Liver (tissue), 9 donors: ENCODE results near the gene AKR7A2. TPM values are rescaled to one million over a fixed set of nuclear protein-coding genes. Genes with fewer than 3 reads are reported as not detected.

Source experiments
- DNase-seq: peaks from one replicate; pipeline ENCODE4 v3.0.0-alpha.2; 2017; ENCODE audit warnings: low spot score
- H3K27ac ChIP-seq, 2 donors: one replicate each; pipeline ENCODE4 v1.7.0; 2013; ENCODE audit warnings: inconsistent platforms in 2 of 2, low read length in 2 of 2, control low read depth in 1 of 2, low read depth in 1 of 2, mild to moderate bottlenecking in 1 of 2
- H3K27me3 ChIP-seq, 4 donors: one replicate each; pipeline versions ENCODE4 v1.6.1 to v1.7.0; 2013; ENCODE audit warnings: low read length in 3 of 4, inconsistent platforms in 1 of 4, mild to moderate bottlenecking in 1 of 4, moderate library complexity in 1 of 4; ENCODE audit not compliant: control insufficient read depth in 4 of 4, insufficient read depth in 4 of 4
- H3K36me3 ChIP-seq, 4 donors: one replicate each; pipeline versions ENCODE4 v1.6.1 to v1.7.0; 2013; ENCODE audit warnings: low read length in 3 of 4, mild to moderate bottlenecking in 3 of 4, low read depth in 1 of 4, moderate library complexity in 1 of 4; ENCODE audit not compliant: control insufficient read depth in 4 of 4, insufficient read depth in 3 of 4
- H3K4me1 ChIP-seq, 4 donors: one replicate each; pipeline versions ENCODE4 v1.6.1 to v1.7.0; 2013; ENCODE audit warnings: low read length in 3 of 4, mild to moderate bottlenecking in 3 of 4, moderate library complexity in 1 of 4; ENCODE audit not compliant: control insufficient read depth in 4 of 4, insufficient read depth in 4 of 4
- H3K4me3 ChIP-seq, 3 donors: one replicate each; pipeline versions ENCODE4 v1.6.1 to v1.7.0; 2013; ENCODE audit warnings: low read length in 3 of 3, control low read depth in 1 of 3, low read depth in 1 of 3, mild to moderate bottlenecking in 1 of 3
- H3K9ac ChIP-seq, 2 donors: one replicate each; pipeline ENCODE4 v1.7.0; 2013; ENCODE audit warnings: low read length in 2 of 2, mild to moderate bottlenecking in 2 of 2, moderate library complexity in 2 of 2, control low read depth in 1 of 2, low read depth in 1 of 2
- H3K9me3 ChIP-seq, 4 donors: one replicate each; pipeline versions ENCODE4 v1.6.1 to v1.7.0; 2013; ENCODE audit warnings: low read length in 3 of 4; ENCODE audit not compliant: control insufficient read depth in 4 of 4
- ATF3 ChIP-seq: IDR thresholded peaks from 2 replicates; pipeline ENCODE4 v1.6.1; 2016; ENCODE audit warnings: antibody characterized with exemption
- CTCF ChIP-seq: fragments of 150-350 bp; IDR thresholded peaks from 2 replicates; pipeline ENCODE4 v1.5.1; 2017; ENCODE audit warnings: improper control_type of control experiment, low read depth, low read length; ENCODE audit not compliant: missing input control
- EGR1 ChIP-seq, 2 donors: IDR thresholded peaks; 2 replicates each; pipeline ENCODE4 v1.6.1; 2016 to 2018; ENCODE audit warnings: antibody characterized with exemption in 2 of 2, low read depth in 2 of 2
- FOXA1 ChIP-seq: IDR thresholded peaks from 2 replicates; pipeline ENCODE4 v1.6.1; 2016; ENCODE audit warnings: antibody characterized with exemption
- FOXA2 ChIP-seq: IDR thresholded peaks from 2 replicates; pipeline ENCODE4 v1.6.1; 2016; ENCODE audit warnings: antibody characterized with exemption
- GABPA ChIP-seq, 2 donors: IDR thresholded peaks in 1 of 2; conservative IDR thresholded peaks in 1 of 2; 2 replicates each; pipeline ENCODE4 v1.6.1; 2016; ENCODE audit warnings: antibody characterized with exemption in 2 of 2, mild to moderate bottlenecking in 1 of 2, moderate library complexity in 1 of 2
- HNF4G ChIP-seq: IDR thresholded peaks from 2 replicates; pipeline ENCODE4 v1.6.1; 2016; ENCODE audit warnings: antibody characterized with exemption
- JUND ChIP-seq, 2 donors: IDR thresholded peaks; 2 replicates each; pipeline ENCODE4 v1.6.1; 2016; ENCODE audit warnings: antibody characterized with exemption in 2 of 2
- MAX ChIP-seq: IDR thresholded peaks from 2 replicates; pipeline ENCODE4 v1.6.1; 2016; ENCODE audit warnings: antibody characterized with exemption
- NR2F2 ChIP-seq: IDR thresholded peaks from 2 replicates; pipeline ENCODE4 v1.6.1; 2016; ENCODE audit warnings: antibody characterized with exemption
- RAD21 ChIP-seq, 2 donors: IDR thresholded peaks; 2 replicates each; pipeline ENCODE4 v1.6.1; 2016; ENCODE audit warnings: antibody characterized with exemption in 2 of 2, mild to moderate bottlenecking in 2 of 2
- RXRA ChIP-seq, 2 donors: IDR thresholded peaks; 2 replicates each; pipeline ENCODE4 v1.6.1; 2017 to 2018; ENCODE audit warnings: antibody characterized with exemption in 2 of 2, mild to moderate bottlenecking in 1 of 2
- SP1 ChIP-seq: IDR thresholded peaks from 2 replicates; pipeline ENCODE4 v1.6.1; 2018; ENCODE audit warnings: antibody characterized with exemption, mild to moderate bottlenecking
- TAF1 ChIP-seq: conservative IDR thresholded peaks from 2 replicates; pipeline ENCODE4 v1.6.1; 2016; ENCODE audit warnings: antibody characterized with exemption, mild to moderate bottlenecking
- YY1 ChIP-seq: IDR thresholded peaks from 2 replicates; pipeline ENCODE4 v1.6.1; 2016; ENCODE audit warnings: antibody characterized with exemption, mild to moderate bottlenecking
- ZBTB33 ChIP-seq: IDR thresholded peaks from 2 replicates; pipeline ENCODE4 v1.6.1; 2016; ENCODE audit warnings: antibody characterized with exemption
- WGBS: extraction: QIAGEN DNeasy Blood & Tissue Kit; methylation state at CpG from one replicate; pipeline ENCODE4 v1.1.7; 2013; 5-methylcytosine and 5-hydroxymethylcytosine counted together
- polyA plus RNA-seq, 2 donors: library from polyadenylated mRNA; stranded (reverse) in 1 of 2; unstranded in 1 of 2; fragments of 200-250 nt in 1 of 2; fragments of >200 nt in 1 of 2; fragmentation: Nextera tagmentation in 1 of 2; extraction: Ambion mirVana in 1 of 2; gene quantifications; one replicate each; pipeline versions ENCODE4 v1.2.1 to v1.2.3, GENCODE V29; 2013 to 2015
- total RNA-seq, 2 donors: library from RNA; depleted of rRNA; stranded (reverse); fragments of >200 nt; gene quantifications; one replicate each; pipeline ENCODE4 v1.2.3, GENCODE V29; 2014
- donor health status: healthy.
- donor health status: healthy.
- donor health status: healthy.
- donor health status: healthy.
- donor health status: healthy.

Gene AKR7A2
- total and polyA plus RNA-seq, 4 donors = 41.4 to 63.2 (median 49.8) TPM

DNA sequence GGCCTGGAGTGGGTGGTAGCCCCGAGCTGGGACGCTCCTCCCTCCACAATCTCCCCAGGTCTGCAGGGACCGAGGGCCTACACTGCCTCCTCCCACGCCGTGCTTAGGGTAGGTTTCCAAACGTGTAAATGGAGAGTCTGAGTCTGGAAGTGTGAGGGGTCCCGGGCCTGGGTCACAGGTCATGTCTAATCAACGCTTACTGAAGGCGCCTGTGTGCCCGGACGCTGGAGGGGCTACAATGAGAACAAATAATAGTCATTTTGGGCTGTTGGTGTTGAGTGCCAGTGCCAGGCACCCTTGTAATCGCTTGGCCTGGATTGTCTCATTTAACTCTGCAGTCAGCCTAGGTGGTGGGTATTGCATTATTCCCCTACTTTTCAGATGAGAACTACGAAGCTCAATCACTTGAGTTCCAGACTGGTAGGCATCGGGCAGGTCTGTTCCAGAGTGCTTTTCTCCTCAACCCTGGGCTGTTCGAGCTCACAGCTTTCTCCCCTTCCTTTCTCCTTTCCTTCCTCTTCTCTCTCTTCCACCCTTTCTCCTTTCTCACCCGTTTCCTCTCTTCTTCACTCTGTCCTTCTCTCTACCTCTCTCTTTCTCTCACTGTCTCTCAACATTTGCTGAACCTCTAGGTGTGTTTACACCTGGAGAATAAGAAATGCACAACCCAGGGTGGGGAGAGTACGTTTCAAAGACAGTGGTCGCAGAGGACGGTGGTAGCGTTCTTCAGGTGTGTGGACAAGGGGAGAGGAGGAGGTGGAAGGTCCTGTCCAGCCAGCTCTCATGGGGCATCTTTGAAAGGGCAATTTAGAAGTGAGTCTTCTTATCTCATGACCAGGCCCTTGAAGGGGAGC, 1.1 kb upstream of the AKR7A2 start:
- TF ChIP-seq RAD21 (IDR thresholded peaks at IDR 0.05) = no peak
- no peaks in the 10 kb centered on the region for H3K27me3 ChIP-seq
- peaks cover 3 to 26% (median 19%) of the 10 kb centered on the region in 4 donors for H3K4me1 ChIP-seq
- peak overlapping the region; percentile 83 to 86 for H3K27ac ChIP-seq
- peak overlapping the region; percentile 66 to 79 (median 76) for H3K4me3 ChIP-seq
- WGBS = 38% methylated on average over 20 of the region's 20 CpGs
- H3K9me3 ChIP-seq = no peaks in the 10 kb centered on the region
- no peak for DNase-seq
- peak overlapping the region; percentile 68 to 92 for H3K9ac ChIP-seq
- peaks cover 3 to 8% (median 5%) of the 10 kb centered on the region in 4 donors for H3K36me3 ChIP-seq

DNA sequence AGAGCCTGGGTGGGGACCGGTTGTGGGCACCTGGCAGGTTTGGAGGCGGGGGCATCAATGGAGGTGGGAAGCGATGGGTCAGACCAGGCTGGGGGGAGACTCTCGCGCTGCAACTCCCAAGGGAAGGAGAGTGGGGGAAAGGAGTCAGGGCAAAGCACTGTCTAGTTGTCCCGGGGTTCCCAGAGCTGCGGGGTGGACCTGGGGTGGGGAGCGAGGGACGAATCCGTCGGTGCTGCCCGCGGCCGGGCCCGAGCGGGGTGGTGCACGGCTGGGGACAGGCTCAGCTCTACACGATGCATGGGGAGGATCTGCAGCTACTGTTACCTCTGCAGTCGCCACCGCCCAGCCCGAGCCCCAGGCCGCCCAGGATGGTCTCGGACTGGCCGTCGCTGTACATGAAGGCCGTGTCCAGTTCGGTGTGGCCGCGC, 427 bp downstream of the AKR7A2 start:
- H3K4me1 ChIP-seq = peaks cover 3 to 24% (median 19%) of the 10 kb centered on the region in 4 donors
- H3K27me3 ChIP-seq = no peaks in the 10 kb centered on the region
- no peaks in the 10 kb centered on the region for H3K9me3 ChIP-seq
- H3K9ac ChIP-seq = peak overlapping the region in 1 of 2 donors; percentile 67
- TF ChIP-seq FOXA1 = no peak
- no peak for TF ChIP-seq FOXA2
- under 1% methylated on average over 29 of the region's 29 CpGs for WGBS
- peak overlapping the region; percentile 71 to 73 (median 71) for H3K4me3 ChIP-seq
- peak overlapping the region; percentile 64 to 68 for H3K27ac ChIP-seq
- peaks cover 6 to 18% (median 14%) of the 10 kb centered on the region in 4 donors for H3K36me3 ChIP-seq
- DNase-seq = no peak

GRCh38 chr1:19310720-19311502, 1.0 kb downstream of the AKR7A2 start:
- 48% methylated on average over 13 of the region's 13 CpGs for WGBS
- Histone ChIP-seq H3K36me3 (peaks cover 9 to 24% (median 15%) of the 10 kb centered on the region in 4 donors), H3K27ac (no peak overlapping the region), H3K4me1 (peaks cover 3 to 24% (median 19%) of the 10 kb centered on the region in 4 donors), H3K27me3 (no peaks in the 10 kb centered on the region), H3K4me3 (peak overlapping the region in 2 of 3 donors; percentile 71 to 73), H3K9ac (peak overlapping the region in 1 of 2 donors; percentile 67), H3K9me3 (no peaks in the 10 kb centered on the region)
- DNase-seq = no peak
- no peak for TF ChIP-seq CTCF
- no peak for TF ChIP-seq JUND (IDR thresholded peaks at IDR 0.05)
- TF ChIP-seq GABPA (IDR thresholded peaks at IDR 0.05 in 1 of 2, conservative IDR thresholded peaks at IDR 0.05 in 1 of 2) = no peak
- TF ChIP-seq RXRA (IDR thresholded peaks at IDR 0.05) = no peak

DNA sequence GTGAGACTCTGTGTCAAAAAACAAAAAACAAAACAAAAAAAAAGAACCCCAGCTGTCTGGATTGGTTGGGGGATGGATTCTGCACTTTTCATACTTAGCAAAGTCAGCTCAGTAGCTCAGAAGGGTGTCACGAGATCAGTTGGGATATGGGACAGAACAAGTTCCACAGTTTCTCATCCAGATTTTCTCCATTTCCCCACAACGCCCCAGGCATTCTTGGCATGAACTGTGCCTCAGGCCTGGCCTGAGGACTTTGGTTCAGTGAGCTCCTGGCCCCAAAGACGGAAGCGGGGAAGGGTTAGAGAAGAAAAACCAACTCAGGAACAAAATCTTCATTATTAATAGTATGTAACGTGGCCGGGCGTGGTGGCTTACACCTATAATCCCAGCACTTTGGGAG, 1.9 kb downstream of the AKR7A2 start:
- H3K4me3 ChIP-seq = no peak overlapping the region
- no peak overlapping the region for H3K9ac ChIP-seq
- H3K9me3 ChIP-seq = no peaks in the 10 kb centered on the region
- no peaks in the 10 kb centered on the region for H3K27me3 ChIP-seq
- H3K4me1 ChIP-seq = peaks cover 3 to 23% (median 18%) of the 10 kb centered on the region in 4 donors
- WGBS = 91% methylated on average over 7 of the region's 7 CpGs
- no peak for DNase-seq
- no peak overlapping the region for H3K27ac ChIP-seq
- peaks cover 10 to 32% (median 21%) of the 10 kb centered on the region in 4 donors for H3K36me3 ChIP-seq
- TF ChIP-seq FOXA1 (no peak), TAF1 (no peak), GABPA (IDR thresholded peaks at IDR 0.05 in 1 of 2, conservative IDR thresholded peaks at IDR 0.05 in 1 of 2) (no peak), ZBTB33 (no peak), NR2F2 (no peak), SP1 (no peak), JUND (IDR thresholded peaks at IDR 0.05) (no peak), RAD21 (IDR thresholded peaks at IDR 0.05) (no peak), YY1 (no peak), ATF3 (no peak), EGR1 (IDR thresholded peaks at IDR 0.05; ENCODE audit: low read depth in 2 of 2) (no peak), MAX (no peak), HNF4G (no peak), RXRA (IDR thresholded peaks at IDR 0.05) (no peak), FOXA2 (no peak)
